ENCODE data around the gene TDRD10.

The TDRD10 gene

GRCh38 chr1:154583773-154584172 is 81.8 kb downstream of the TDRD10 start:
- no peak for DNase-seq

DNA sequence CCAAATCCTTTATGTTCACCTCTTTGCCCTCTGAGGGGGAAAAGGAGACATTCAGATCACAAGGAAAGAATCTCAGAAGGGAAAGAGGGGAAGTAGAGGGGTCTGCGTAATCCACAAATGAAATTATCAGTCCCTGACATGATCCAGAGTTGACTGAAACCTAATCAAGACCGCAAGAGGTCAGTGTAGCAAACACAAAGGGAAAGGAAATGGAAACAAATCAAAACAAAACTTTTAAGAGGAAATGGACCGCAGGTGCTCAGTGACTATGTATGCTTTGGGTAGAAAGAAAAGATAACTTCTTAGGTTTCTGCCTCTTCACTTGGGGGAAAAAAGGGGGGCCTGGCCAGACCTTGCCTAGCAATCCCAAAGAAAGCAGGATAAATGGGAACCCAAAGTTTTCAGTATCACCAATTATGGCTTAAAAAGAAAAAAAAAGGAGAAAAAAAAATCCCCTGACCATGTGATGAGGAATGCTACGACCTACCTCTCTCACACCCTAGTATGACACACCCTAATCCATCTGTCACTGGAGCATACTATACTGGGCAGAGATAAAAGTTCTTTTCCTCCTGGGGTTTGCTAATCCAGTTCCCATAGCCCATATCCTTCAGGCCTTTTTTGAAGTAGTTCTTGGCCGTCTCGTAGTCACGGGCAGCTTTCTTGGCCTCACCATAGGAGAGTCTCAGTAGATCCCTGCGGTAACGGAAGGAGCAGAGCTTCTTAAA is 82.4 kb downstream of the TDRD10 start:
- DNase-seq, result no peak

DNA sequence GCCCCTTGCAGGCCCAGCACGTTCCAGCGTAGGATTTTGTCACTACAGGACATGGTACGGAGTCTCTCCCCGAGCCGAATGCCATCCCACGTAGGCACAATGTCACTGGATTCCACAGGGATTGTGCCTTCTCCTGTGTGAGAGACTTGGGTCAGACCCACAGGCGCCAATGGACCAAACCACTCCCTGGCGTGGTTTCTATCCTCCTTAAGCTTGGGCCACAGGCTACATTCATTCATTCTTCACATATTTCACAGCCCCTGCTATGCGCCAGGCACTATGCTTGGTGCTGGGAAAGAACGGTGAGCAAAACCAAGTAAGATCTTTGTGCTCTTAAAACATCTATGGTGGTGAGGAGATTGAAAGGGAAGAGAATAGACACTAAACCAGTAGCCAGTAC is 84.2 kb downstream of the TDRD10 start:
- no peak for DNase-seq

DNA sequence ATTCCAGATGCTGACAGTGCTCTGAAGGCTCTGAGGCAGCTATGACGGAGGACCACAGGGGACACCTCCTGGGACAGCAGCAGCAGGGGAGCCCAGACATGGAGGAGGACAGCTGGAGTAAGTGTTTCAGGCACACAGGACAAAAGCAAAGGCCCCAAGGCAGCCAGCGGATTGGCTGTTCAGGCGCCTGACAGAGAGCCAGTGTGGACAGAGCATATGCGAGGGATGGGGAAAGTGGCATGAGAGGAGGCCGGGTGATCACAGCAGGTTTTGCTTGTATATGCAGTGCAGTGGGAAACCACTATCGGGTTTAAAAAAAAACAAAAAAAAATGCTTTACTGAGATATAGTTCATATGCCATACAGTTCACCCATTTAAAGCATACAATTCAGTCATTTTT is 84.6 kb downstream of the TDRD10 start:
- no peak for DNase-seq

DNA sequence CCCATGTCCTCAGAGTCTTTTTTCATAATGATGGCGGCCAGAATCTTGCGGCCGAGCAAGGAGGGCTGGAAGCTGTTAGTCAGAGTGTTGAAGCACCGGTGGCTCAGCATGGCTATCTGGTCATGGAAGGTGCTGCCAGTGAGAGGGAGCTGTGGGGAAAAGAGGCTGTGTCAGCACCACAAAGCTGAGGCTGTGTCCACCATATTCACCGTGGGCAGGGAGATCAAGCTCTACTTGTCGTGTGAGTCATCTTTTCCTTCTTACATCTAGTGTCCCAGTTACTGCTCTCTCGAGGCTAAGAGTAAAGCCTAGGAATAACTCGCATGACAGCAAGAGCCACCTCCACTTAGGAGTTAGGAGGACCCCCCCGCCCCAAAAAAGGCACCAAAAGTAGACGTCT is 87.8 kb downstream of the TDRD10 start:
- DNase-seq, result no peak

DNA sequence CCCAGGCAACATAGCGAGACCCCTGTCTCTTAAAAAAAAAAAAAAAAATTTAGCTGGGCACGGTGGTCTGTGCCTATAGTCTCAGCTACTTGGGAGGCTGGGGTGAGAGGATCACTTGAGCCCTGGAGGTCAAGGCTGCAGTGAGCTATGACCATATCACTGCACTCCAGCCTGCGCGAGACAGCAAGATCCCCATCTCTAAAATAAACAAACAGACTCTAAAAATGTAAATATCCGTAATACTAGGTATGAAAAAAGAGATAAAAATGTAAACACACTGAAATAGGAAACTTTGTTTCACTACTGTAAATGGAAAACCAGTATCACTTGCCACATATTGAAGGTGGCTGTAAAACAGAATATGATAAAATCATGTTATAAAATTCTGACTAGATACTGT is 88.7 kb downstream of the TDRD10 start:
- no peak for DNase-seq

DNA sequence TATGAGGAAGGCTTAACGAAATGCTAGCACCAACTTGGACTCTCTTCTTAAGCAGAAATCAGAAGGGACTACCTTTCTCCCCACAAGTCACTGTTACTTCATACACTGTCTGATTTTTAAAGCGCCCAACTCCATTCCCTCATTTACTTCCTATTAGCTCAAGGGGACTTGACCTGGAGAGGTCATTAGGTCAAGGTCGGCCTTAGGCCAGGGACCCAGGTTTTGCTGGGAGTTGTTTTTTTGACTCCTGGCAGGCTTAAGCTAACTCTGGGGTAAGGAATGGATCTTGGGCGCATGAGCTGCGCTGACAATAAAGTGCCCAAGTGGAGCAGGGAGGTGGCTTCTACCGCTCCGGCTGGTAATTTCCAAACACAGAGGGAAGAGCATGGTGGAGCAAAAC is 89.2 kb downstream of the TDRD10 start:
- no peak for DNase-seq

GRCh38 chr1:154593390-154593789 is 91.4 kb downstream of the TDRD10 start:
- DNase-seq, result no peak

- DNase-seq, result no peak
Measured at GRCh38 chr1:154594811-154595210, 92.8 kb downstream of the TDRD10 start.

- DNase-seq, result no peak
Measured at GRCh38 chr1:154595621-154596020, 93.6 kb downstream of the TDRD10 start.
